ENCODE measurements around the gene EFCC1. TPM values are rescaled to one million over a fixed set of nuclear protein-coding genes. Genes with fewer than 3 reads are reported as not detected.

EFCC1 gene
- total RNA-seq, 3 donors from 2014 or later = 1.6 to 3.9 (median 1.8) TPM

- Histone ChIP-seq H3K27ac (no peak overlapping the region), H3K4me1 (no peaks in the 10 kb centered on the region), H3K9me3 (no peaks in the 10 kb centered on the region), H3K4me3 (no peak overlapping the region), H3K36me3 (no peaks in the 10 kb centered on the region), H3K27me3 (no peaks in the 10 kb centered on the region)
- no peak for DNase-seq (ENCODE audit: low spot score in 2 of 2)
- TF ChIP-seq POLR2A (IDR thresholded peaks at IDR 0.05) (no peak), CTCF (IDR thresholded peaks at IDR 0.05) (no peak), POLR2AphosphoS5 (IDR thresholded peaks at IDR 0.05) (no peak)
- intact Hi-C loops (cut with DNase I; ENCODE audit: low total_unique reads) = no loop called here
Observed at GRCh38 chr3:129077222-129077621, 76.1 kb downstream of the EFCC1 start.

DNA sequence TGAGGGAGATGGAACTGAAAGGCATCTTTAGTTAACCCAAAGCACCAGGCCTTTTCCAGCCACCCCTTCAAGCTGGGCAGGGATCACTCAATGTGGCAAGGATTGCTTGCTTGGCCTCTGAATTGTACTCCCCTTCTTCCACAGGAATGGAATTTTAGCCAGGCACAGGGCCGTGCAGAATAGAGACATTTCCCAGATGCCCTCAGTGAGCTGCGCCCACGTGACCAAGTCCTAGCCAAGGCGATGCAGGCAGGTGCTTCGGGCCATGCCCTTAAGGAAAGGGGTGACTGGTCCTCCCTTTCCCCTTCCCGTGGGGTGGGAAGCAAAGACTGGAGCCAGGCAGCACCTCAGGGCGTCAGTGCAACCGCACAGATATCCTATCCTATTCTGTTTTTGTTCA is 77.4 kb downstream of the EFCC1 start:
- no peaks in the 10 kb centered on the region for H3K4me1 ChIP-seq
- intact Hi-C loops (cut with DNase I; ENCODE audit: low total_unique reads) = no loop called here
- no peaks in the 10 kb centered on the region for H3K36me3 ChIP-seq
- no peak overlapping the region for H3K27ac ChIP-seq
- no peak for TF ChIP-seq POLR2A (IDR thresholded peaks at IDR 0.05)
- no peak for TF ChIP-seq CTCF (IDR thresholded peaks at IDR 0.05)
- no peak for TF ChIP-seq POLR2AphosphoS5 (IDR thresholded peaks at IDR 0.05)
- H3K27me3 ChIP-seq = no peaks in the 10 kb centered on the region
- DNase-seq (ENCODE audit: low spot score in 2 of 2) = no peak
- H3K4me3 ChIP-seq = no peak overlapping the region
- no peaks in the 10 kb centered on the region for H3K9me3 ChIP-seq

- no peak overlapping the region for H3K4me3 ChIP-seq
- no peaks in the 10 kb centered on the region for H3K9me3 ChIP-seq
- H3K27ac ChIP-seq = no peak overlapping the region
- H3K27me3 ChIP-seq = no peaks in the 10 kb centered on the region
- DNase-seq (ENCODE audit: low spot score in 2 of 2) = no peak
- intact Hi-C loops (cut with DNase I; ENCODE audit: low total_unique reads) = no loop called here
- TF ChIP-seq CTCF (IDR thresholded peaks at IDR 0.05) (no peak), POLR2A (IDR thresholded peaks at IDR 0.05) (no peak), POLR2AphosphoS5 (IDR thresholded peaks at IDR 0.05) (no peak)
- no peaks in the 10 kb centered on the region for H3K4me1 ChIP-seq
- H3K36me3 ChIP-seq = no peaks in the 10 kb centered on the region
Observed at GRCh38 chr3:129081503-129081902, 80.4 kb downstream of the EFCC1 start.

GRCh38 chr3:129082026-129082425 is 80.9 kb downstream of the EFCC1 start:
- Histone ChIP-seq H3K4me1 (peaks cover 0 to under 1% of the 10 kb centered on the region in 2 donors), H3K27me3 (no peaks in the 10 kb centered on the region), H3K27ac (no peak overlapping the region), H3K36me3 (no peaks in the 10 kb centered on the region), H3K9me3 (no peaks in the 10 kb centered on the region), H3K4me3 (no peak overlapping the region)
- no peak for DNase-seq (ENCODE audit: low spot score in 2 of 2)
- intact Hi-C loops (cut with DNase I; ENCODE audit: low total_unique reads) = no loop called here
- no peak for TF ChIP-seq CTCF (IDR thresholded peaks at IDR 0.05)
- no peak for TF ChIP-seq POLR2AphosphoS5 (IDR thresholded peaks at IDR 0.05)
- TF ChIP-seq POLR2A (IDR thresholded peaks at IDR 0.05) = no peak

DNA sequence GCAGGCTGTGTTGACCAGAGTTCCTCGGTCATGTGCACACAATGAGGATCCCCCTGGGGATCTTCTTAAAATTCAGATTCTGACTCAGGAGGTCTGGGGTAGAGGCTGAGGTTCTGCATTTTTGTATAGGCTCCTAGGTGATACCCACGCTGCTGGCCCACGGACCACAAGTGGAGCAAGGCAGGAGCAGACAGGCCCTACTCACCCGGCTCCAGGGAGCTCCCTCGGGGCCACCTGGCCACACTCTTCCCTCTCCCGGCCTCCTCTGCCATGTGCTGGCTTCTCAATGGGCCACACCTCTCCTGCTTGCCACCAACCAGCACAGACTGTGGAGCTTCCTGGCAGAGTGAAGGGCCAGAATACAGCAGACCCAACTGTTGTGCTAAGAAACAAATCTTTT is 83.4 kb downstream of the EFCC1 start:
- Histone ChIP-seq H3K4me3 (no peak overlapping the region), H3K27ac (no peak overlapping the region), H3K36me3 (no peaks in the 10 kb centered on the region), H3K27me3 (no peaks in the 10 kb centered on the region), H3K9me3 (no peaks in the 10 kb centered on the region), H3K4me1 (peaks cover 0 to 4% of the 10 kb centered on the region in 2 donors)
- TF ChIP-seq CTCF (IDR thresholded peaks at IDR 0.05) = no peak
- TF ChIP-seq POLR2A (IDR thresholded peaks at IDR 0.05) = no peak
- no peak for TF ChIP-seq POLR2AphosphoS5 (IDR thresholded peaks at IDR 0.05)
- intact Hi-C loops (cut with DNase I; ENCODE audit: low total_unique reads) = no loop called here
- DNase-seq (ENCODE audit: low spot score in 2 of 2) = no peak
